Pulmonary artery endothelial cell (primary cell): ENCODE measurements around the gene NTRK1. TPM values are rescaled to one million over a fixed set of nuclear protein-coding genes. Genes with fewer than 3 reads are reported as not detected.

Experiments used
- DNase-seq: peaks from one replicate; pipeline ENCODE4 v3.0.0-alpha.2; 2011; ENCODE audit warnings: low read depth, low spot score
- total RNA-seq: library from RNA; depleted of rRNA; stranded (reverse); fragments of >200 nt; gene quantifications from 2 replicates; pipeline ENCODE4 v1.2.3, GENCODE V29; 2014

NTRK1 gene
- total RNA-seq, 1 donor from 2014 or later, result under 0.01 TPM

- DNase-seq, result no peak
Measured at GRCh38 chr1:156838972-156839371, 21.7 kb upstream of the NTRK1 start.

DNA sequence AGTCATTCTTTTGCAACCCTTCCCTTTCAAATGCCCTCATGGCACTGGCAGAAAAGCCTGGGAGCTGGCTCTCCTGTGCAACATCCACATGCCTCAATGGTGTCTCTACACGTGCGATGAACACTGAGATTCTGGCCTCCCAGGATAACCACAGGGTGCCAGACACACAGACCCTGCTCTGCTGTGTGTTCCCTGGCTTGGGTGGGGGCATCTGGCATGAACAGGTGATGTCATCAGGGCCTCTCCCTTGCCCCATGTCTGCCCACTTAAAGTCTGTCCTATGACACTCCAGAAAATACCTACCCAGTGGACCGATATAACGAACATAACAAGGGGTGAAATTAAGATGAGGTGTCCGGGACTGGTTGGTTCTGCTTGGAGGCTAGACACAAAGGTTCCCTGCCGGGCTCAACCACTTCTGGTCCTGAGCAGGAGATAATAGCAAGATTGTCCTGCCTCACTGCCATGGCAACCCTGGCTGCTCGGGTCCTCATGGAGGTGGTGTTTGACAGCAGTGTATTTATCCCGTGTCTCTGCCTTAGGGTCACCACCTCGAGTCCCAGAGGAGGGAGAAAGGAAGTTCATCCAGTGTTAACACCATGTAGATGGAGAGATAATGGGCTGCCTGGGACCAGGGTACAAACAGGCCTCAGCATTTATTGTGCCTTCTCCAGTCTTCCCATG, 21.1 kb upstream of the NTRK1 start:
- DNase-seq, result no peak

DNA sequence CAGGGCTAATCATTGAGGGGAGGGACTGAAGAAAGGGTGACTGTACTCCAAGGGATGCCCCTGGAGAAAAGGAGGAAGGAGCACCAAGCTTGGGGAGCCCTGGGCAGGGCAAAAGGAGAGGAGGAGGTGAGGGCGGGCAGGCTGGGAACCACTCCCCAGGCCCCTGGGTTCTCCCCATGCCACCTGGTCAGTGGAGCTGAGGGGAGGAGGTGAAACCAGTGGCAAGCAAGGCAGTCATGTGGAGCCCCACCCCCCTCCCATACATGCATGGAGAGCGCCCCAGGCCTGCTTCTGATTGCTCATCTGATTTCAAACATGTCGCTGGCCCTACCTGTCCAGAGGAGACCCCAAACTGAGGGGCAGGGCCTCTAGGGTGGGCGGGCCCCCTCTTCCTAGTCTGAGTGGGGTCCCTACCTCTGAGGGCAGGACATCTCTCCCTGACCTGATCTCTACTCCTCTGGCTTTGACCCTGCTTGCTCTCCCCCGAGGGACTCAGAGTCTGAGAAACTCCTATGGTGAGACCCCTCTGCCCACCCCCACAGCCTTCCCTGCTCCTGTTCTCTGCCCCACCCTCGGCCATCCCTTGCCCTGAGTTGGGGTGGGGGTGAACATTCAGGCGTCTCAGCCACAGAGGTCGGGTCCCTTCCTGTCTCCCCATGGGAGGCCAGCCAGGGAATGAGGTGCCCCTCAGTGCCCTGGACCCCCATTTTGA, 20.3 kb upstream of the NTRK1 start:
- no peak for DNase-seq

GRCh38 chr1:156840898-156841279, 19.8 kb upstream of the NTRK1 start:
- DNase-seq, result no peak

DNA sequence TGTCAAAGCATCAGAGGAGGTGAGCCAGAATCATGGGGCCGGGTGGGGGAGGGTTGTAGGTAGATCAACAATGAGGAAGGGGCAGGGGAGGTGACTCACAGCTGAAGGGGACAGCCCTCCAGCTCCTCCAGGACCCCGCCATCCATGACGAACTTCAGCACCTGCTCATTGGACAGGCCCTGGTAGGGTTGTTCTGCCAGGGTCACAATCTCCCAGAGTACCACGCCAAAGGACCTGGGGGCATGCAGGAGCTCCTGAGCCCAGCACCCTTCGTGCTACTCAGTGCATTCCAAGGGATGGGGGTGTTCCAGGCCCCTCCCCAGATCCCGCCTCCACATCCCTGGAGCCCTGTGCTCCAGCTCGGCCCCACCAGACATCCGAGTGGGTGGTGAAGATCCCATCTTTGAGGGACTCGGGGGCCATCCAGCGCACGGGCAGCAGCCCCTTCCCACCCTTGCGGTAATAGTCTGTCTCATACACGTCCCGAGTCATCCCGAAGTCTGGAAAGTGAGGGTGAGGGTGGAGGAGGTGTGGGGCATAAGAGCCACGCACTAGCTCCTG, 19.3 kb upstream of the NTRK1 start:
- DNase-seq, result no peak

GRCh38 chr1:156842618-156843300, 17.9 kb upstream of the NTRK1 start:
- no peak for DNase-seq

- DNase-seq, result no peak
Measured at GRCh38 chr1:156844102-156844501, 16.6 kb upstream of the NTRK1 start.

GRCh38 chr1:156844638-156845037, 16.0 kb upstream of the NTRK1 start:
- DNase-seq, result no peak

GRCh38 chr1:156845055-156845952, 15.4 kb upstream of the NTRK1 start:
- DNase-seq, result no peak

DNA sequence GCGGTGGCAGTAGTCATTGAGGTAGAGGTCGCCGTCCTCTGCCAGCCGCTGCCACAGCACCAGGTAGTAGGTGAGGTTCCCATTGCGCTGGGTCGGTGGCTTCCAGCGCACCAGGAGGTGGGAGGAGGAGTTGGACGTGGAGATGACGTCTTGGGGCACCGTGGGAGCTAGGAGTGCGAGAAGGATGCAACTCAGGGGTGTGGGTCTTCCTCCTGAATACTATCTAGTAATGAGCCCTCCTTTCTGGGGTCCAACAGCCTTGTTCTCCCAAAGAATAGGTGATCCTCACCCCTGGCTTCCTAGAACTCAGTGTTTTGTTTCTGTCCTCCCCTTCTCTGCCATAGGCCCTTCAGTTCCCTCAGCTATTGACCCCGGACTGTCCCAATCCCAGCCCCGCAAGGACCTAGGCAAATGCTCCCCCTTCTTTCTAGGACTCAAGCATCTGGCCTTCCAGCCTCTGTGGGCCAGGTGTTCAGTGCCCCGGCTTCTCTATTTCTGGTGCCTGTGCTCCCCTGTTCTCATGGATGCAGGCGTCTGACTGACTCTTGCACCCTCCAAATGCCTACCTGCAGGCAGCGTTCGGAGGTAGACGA, 14.6 kb upstream of the NTRK1 start:
- DNase-seq, result no peak

DNA sequence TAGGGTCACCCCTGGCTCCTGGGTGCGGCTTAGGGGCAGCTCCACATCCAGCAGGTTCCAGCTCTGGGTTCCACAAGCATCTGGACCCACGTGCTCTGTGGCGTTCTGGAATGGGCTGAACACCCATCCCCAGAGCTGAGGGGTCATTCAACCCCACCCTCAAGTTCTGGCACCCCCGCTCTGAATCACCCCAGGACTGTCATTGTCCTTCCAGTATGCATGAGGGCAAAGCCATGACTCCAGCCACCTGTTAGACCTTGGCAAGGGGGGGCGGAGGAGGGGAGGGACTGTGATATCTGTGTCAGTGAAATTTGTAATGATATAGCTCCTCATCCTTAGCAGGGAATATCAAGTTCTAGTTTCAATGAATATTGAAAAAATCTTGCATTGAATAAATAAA, 14.0 kb upstream of the NTRK1 start:
- DNase-seq, result no peak

GRCh38 chr1:156847591-156848460, 12.8 kb upstream of the NTRK1 start:
- no peak for DNase-seq

- DNase-seq, result no peak
Measured at GRCh38 chr1:156848461-156849150, 12.1 kb upstream of the NTRK1 start.

- no peak for DNase-seq
Measured at GRCh38 chr1:156849151-156849496, 11.5 kb upstream of the NTRK1 start.

GRCh38 chr1:156851779-156852417, 8.8 kb upstream of the NTRK1 start:
- DNase-seq, result no peak

GRCh38 chr1:156852418-156852874, 8.2 kb upstream of the NTRK1 start:
- DNase-seq, result no peak

DNA sequence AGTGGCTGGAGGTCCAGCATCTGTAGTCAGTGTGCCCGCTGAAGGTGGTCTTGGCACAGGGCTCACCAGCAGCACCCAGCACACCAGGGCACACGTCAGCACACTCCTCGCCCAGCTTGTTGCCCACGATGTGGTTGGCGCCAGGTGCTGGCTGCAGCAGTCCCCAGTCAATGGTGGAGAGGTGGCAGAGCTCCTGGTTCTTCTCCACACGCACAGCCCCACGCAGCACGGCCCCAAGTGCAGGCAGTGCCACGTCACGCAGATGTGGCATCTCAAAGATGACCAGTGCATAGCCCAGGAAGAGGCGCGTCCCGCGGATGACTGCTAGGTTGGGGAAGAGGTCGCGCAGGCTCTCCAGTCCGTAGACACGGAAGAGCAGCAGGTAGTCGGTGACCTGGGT, 6.9 kb upstream of the NTRK1 start:
- no peak for DNase-seq

- no peak for DNase-seq
Measured at GRCh38 chr1:156854634-156855033, 6.0 kb upstream of the NTRK1 start.

DNA sequence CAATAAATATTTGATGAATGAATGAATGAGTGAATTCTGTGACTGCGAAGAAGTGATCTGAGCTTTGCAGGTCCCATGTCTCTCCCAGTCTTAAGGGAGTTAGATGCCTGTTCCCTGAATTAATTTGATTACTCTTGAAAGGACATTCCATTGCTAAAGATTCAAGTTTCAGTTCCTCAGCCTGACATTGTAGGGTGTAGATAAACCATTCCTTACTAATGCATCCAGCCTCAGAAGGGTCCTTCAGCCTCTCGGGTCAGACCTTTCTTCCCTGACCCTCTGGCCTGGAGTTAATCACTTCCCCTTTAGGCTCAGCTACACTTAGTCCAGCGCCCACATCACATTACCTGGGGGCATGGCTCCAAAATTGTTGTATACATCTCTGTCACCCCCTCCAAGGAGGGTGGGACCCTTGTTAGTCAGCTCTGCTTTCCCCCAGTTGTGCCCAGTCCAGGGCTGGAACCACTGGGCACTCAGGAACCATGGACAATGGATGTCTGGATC, 4.3 kb upstream of the NTRK1 start:
- DNase-seq, result no peak
